Measurements from ENCODE around the gene FAR1.

DNA sequence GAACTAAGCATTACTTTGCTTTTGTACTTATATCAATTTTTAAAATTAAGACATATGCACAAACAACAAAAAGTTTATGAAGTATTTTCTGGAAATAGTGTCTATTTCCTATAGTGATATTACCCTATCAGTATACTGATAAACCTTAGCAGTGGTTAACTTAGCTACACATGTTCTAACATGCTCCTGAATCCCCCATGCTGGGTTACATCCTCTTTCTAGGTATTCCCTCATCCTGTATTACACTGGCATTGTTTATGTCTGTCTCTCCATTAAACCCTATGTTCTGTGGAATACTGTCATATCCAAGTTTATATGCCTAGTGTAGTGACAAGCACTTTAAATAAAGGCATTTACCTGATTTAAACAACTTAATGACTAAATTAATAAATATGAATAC, 1.8 kb upstream of the FAR1 start:
- TF ChIP-seq, protein P1, sequence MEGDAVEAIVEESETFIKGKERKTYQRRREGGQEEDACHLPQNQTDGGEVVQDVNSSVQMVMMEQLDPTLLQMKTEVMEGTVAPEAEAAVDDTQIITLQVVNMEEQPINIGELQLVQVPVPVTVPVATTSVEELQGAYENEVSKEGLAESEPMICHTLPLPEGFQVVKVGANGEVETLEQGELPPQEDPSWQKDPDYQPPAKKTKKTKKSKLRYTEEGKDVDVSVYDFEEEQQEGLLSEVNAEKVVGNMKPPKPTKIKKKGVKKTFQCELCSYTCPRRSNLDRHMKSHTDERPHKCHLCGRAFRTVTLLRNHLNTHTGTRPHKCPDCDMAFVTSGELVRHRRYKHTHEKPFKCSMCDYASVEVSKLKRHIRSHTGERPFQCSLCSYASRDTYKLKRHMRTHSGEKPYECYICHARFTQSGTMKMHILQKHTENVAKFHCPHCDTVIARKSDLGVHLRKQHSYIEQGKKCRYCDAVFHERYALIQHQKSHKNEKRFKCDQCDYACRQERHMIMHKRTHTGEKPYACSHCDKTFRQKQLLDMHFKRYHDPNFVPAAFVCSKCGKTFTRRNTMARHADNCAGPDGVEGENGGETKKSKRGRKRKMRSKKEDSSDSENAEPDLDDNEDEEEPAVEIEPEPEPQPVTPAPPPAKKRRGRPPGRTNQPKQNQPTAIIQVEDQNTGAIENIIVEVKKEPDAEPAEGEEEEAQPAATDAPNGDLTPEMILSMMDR (IDR thresholded peaks at IDR 0.05), result no peak
- TF ChIP-seq ZFX (IDR thresholded peaks at IDR 0.05; ENCODE audit: borderline replicate concordance), result no peak
